AG04449 (cell line): ENCODE data around the gene FGF14.
"Not testable (repeated sequence)": the region's sequence is repeated elsewhere in the genome, so short reads cannot be mapped to it uniquely, and the experiment has no call there.

Experiments
- CTCF ChIA-PET: fragments of 350-600 bp; formaldehyde crosslinking; extraction: SDS; loops from one replicate; lab custom pipeline; 2021; ENCODE audit warnings: antibody characterized with exemption; lab: Yijun Ruan, JAX
- POLR2A ChIA-PET: fragments of 400-600, 350-600 bp; formaldehyde crosslinking; extraction: SDS; loops from one replicate; lab custom pipeline; 2020; ENCODE audit warnings: antibody characterized with exemption, inconsistent platforms; lab: Yijun Ruan, JAX
- DNase-seq: peaks from one replicate; pipeline ENCODE4 v3.0.0-alpha.2; 2010; ENCODE audit warnings: low read depth, low spot score
- H3K4me3 ChIP-seq: 2 replicates; pipeline ENCODE4 v1.5.1; 2011; ENCODE audit warnings: low read depth, mild to moderate bottlenecking, control low read depth, low read length
- TF ChIP-seq, protein P1 (sequence below): IDR thresholded peaks from one replicate; pipeline ENCODE4 v1.5.1; 2011; ENCODE audit warnings: mild to moderate bottlenecking, moderate library complexity, low read length, control low read depth, inconsistent platforms; ENCODE audit not compliant: insufficient read depth; ENCODE audit errors: missing control alignments

The FGF14 gene

DNA sequence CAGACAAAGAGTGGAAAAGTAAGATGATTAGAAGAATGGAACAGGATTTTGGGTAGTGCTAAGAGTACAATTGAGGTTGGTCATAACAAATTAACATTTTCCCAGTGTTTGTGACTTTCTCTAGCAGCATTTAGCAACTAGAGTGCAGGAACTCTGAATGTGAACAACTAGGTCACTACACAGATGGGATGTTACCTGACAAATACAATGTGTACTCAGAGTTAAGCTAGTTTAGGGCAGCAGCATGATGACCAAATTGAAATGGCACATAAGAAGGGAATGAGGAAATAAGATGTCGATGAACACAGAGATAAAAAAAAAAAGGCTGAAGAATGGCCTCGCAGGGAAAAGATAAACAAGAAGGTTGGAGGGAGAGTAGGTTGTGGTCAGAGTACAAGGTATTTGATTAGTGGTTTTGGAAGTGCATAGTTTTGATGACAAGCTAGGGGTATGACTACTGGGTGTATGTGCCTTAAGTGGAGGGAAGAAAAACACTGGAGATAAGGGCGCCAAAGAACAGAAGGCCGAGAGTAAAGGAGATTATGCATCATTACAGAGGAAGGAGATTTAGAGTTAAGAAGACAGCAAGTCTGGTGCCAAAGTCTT, 381.1 kb downstream of the FGF14 start:
- POLR2A ChIA-PET: no interaction called here
- TF ChIP-seq, protein P1, sequence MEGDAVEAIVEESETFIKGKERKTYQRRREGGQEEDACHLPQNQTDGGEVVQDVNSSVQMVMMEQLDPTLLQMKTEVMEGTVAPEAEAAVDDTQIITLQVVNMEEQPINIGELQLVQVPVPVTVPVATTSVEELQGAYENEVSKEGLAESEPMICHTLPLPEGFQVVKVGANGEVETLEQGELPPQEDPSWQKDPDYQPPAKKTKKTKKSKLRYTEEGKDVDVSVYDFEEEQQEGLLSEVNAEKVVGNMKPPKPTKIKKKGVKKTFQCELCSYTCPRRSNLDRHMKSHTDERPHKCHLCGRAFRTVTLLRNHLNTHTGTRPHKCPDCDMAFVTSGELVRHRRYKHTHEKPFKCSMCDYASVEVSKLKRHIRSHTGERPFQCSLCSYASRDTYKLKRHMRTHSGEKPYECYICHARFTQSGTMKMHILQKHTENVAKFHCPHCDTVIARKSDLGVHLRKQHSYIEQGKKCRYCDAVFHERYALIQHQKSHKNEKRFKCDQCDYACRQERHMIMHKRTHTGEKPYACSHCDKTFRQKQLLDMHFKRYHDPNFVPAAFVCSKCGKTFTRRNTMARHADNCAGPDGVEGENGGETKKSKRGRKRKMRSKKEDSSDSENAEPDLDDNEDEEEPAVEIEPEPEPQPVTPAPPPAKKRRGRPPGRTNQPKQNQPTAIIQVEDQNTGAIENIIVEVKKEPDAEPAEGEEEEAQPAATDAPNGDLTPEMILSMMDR: no peak
- DNase-seq: no peak
- H3K4me3 ChIP-seq: no peak overlapping the region
- CTCF ChIA-PET: no interaction called here

DNA sequence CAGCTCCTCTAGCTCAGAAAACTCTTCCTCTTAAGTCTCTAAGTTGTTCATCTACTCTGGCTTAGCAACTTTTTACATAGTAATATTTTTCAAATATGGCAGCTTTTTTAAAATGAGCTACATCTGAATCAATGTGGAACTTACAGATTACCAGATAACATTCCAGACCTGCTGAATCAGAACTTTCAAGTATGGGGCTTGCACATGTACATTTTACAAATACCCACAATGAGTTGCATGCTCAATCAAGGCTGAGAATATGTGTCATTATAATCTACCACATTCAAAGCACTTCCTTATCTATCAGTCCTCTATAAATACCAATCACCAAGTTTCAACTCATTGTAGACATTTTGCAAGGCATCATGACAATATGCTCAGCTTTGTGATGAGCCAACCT, 383.1 kb downstream of the FGF14 start:
- TF ChIP-seq, protein P1: no peak
- DNase-seq: no peak
- CTCF ChIA-PET: no interaction called here
- H3K4me3 ChIP-seq: no peak overlapping the region
- POLR2A ChIA-PET: no interaction called here

DNA sequence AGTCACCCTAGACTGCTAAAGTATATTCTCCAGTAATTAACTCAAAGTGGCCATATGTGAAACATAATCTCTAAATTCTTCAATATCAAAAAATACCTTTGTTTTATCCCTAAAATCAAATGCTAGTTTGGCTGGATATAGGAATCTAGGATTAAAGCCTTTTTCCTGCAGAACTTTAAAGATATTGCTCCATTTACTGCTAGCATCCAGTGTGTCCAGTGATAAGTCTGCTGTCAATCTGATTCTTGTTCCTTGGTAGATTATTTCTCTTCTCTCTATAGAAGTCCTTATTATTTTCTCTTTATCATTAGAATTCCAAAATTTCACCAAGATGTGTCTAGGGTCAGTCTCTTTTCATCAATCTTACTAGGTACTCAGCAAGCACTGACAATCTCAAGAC, 384.6 kb downstream of the FGF14 start:
- TF ChIP-seq, protein P1: no peak
- no peak overlapping the region for H3K4me3 ChIP-seq
- CTCF ChIA-PET: no interaction called here
- POLR2A ChIA-PET: no interaction called here
- no peak for DNase-seq

DNA sequence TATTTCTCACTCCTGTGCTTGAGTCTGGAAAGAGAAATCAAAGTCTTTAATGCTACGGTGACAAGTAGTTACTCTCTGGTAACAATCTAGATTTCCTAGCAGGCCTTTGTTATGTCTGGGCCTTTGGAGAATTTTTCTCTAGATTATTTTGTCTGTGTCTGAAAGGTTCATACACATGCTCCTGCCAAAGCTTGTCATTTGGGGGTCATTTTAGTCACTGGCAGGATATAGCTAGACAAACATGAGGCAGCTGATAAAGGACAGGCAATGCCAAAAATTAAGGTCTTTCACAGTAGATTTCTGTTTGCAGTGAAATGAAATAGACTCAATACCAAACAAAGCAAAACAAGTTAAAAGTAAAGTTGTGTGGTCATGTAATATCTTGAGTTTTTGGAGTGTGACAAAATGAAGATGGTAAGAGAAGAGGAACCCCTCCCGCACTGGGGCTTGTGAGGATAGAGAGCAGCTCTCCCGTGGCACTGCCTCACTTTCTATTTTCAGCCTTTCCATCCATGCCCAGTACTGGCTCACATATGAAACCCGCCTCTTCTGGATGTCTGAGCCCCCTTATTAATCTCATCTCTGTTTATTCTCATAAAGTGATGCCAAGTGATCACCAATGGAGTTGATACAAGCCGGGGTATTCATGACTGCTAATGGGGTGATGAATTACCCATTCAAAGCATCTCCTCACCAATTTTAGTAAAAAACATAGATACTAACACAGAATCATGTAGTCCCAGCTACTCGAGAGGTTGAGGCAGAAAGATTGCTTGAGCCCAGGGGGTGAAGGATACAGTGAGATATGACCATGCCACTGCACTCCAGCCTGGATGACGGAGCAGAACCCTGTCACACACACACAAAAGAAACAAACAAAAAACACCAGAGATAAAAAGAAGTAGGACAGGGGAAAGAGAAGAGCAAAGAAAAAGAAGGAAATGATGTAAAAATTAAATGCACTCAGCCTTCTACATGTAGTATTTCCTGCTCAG, 389.3 kb downstream of the FGF14 start:
- DNase-seq: no peak
- CTCF ChIA-PET: no interaction called here

DNA sequence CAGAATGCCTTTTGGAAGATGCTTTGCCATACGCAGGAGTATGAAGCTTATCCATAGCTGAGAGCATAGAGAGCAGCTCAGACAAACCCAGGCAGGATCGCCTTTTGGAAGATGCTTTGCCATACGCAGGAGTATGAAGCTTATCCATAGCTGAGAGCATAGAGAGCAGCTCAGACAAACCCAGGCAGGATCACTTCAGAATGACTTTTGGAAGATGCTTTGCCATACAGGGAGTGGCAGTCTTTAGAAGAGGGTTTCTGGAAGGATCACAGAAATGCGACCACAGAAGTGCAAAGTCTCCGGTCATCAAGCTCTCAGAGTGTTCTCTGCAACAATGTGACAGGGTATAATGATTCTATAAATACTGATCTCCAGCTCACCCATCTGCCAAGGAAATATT, 390.4 kb downstream of the FGF14 start:
- CTCF ChIA-PET, POLR2A ChIA-PET, H3K4me3 ChIP-seq, DNase-seq: not testable (repeated sequence)

More for the DNA sequence above, 389.3 kb downstream of the FGF14 start:
- TF ChIP-seq, protein P1: no peak
- POLR2A ChIA-PET: no interaction called here
- no peak overlapping the region for H3K4me3 ChIP-seq

DNA sequence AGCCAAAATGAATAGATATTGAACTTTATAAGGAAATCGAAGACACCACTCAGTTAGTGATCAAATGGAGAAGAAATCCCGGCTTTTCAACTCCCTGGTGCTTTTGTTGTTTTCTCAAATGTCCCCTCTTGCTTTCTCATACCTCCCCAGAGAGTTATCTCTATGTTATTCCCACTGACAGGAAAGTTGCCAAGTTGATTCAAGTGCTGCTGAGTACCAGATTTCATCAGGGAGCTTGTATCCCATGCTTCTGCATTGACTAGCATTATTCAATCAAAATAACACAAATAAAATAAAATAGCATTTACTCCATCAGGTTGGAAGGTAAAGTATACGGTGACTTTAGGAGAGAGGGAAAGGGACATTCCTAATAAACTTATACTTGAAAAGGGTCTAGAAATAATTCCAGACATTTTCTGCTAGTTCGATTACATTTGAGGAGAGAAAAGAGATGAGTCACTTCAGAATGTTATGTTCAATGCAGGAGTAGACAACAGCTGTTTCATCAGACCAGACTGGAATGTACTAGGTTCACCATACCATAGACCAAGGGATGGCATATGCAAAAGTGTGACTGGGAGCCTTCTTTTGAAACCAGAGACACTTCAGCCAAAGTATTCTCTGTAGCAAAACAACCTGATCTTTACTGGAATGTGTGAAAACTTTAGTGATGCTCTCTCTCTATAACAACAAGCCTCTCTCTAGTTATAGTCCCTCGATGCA, 397.8 kb downstream of the FGF14 start:
- TF ChIP-seq, protein P1: no peak
- CTCF ChIA-PET: no interaction called here
- H3K4me3 ChIP-seq: no peak overlapping the region
- POLR2A ChIA-PET: no interaction called here
- no peak for DNase-seq
